ENCODE measurements around the gene UBE2C.
A peak's percentile ranks its signal among the peaks of the same experiment; 100 is the strongest.

DNA sequence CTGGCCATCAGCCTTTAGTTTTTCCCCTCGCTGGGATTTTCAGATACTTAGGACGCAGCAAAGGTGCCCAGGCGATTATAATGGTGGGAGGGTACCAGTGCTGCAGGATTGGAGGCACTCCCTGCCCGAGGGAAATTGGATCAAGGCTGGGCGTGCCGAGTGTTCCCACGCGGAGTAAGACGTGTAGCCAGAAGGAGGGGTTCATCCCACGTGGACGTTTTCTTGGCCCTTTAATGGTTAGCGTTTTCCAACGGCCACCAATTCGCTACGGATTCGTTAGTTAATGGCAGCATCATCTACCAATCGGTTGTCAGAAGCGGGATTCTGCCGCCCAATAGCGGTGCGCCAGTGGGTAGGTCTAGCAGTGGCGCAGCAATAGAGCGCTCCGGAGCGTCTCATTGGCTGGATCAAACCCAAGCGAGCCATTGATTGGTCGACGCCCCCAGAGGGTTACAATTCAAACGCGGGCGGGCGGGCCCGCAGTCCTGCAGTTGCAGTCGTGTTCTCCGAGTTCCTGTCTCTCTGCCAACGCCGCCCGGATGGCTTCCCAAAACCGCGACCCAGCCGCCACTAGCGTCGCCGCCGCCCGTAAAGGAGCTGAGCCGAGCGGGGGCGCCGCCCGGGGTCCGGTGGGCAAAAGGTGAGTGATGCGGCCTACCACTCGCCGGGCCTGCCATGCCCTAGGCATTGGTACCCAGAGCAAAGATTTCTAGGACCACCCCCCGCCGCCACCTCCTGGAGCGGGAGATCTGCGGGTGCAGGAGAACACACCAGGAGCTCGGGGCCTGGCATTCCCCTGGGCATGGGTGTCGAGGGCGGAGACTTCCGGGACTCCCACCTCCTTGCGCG, at the start of gene UBE2C:
- TF ChIP-seq POLR2A (IDR thresholded peaks at IDR 0.05; ENCODE audit: low read length) (peak; percentile 71), GATA1 (IDR thresholded peaks at IDR 0.05; ENCODE audit: low read depth, low read length) (no peak)
